PC-9 (cell line): Measurements from ENCODE around the gene ARHGAP22.

Source experiments
- EZH2 ChIP-seq: fragments of 200-600 bp; sonication (generic); IDR thresholded peaks from 2 replicates; pipeline ENCODE4 v1.8.0; 2017; ENCODE audit warnings: antibody characterized with exemption, low read depth
- TF ChIP-seq, protein P1 (sequence below): fragments of 200-600 bp; sonication (generic); conservative IDR thresholded peaks from 2 replicates; pipeline ENCODE4 v1.6.1; 2017; ENCODE audit warnings: mixed run types, antibody characterized with exemption, mild to moderate bottlenecking, moderate library complexity

DNA sequence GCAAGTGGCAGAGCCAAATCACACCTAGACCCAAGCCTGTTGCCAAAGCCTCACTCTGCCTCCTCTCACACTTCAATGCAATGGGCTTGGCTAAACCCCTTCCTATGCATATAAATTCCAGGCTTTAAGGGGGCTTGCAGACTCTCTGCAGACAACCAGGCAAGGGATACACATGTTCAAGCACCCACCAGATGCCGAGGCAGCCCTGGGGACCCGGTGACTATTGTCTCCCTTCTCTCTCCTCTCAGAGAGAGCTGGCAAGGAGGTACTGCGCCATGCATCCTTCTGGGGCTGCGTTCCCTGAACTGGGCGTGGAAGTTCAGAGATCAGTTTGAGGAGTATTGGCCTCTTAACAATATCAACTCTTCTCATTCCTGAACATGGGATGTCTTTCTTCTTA is 131.2 kb downstream of the ARHGAP22 start:
- TF ChIP-seq, protein P1, sequence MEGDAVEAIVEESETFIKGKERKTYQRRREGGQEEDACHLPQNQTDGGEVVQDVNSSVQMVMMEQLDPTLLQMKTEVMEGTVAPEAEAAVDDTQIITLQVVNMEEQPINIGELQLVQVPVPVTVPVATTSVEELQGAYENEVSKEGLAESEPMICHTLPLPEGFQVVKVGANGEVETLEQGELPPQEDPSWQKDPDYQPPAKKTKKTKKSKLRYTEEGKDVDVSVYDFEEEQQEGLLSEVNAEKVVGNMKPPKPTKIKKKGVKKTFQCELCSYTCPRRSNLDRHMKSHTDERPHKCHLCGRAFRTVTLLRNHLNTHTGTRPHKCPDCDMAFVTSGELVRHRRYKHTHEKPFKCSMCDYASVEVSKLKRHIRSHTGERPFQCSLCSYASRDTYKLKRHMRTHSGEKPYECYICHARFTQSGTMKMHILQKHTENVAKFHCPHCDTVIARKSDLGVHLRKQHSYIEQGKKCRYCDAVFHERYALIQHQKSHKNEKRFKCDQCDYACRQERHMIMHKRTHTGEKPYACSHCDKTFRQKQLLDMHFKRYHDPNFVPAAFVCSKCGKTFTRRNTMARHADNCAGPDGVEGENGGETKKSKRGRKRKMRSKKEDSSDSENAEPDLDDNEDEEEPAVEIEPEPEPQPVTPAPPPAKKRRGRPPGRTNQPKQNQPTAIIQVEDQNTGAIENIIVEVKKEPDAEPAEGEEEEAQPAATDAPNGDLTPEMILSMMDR: no peak
- no peak for TF ChIP-seq EZH2
